ENCODE data around the gene SLC44A2.

DNA sequence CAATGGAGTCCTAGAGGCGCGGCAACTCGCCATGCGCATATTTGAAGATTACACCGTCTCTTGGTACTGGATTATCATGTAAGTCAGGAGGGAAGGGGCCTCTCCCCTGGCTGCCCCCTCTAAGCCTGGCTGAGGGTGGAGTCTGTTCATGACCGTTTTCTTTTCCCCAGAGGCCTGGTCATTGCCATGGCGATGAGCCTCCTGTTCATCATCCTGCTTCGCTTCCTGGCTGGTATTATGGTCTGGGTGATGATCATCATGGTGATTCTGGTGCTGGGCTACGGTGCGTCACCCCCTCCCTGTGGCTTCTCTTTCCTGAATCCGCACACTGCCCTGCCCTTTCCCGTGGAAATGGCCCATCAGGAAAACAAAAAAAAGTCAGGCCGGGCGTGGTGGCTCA lies 6.5 kb downstream of the SLC44A2 start:
- TF ChIP-seq, protein P1, sequence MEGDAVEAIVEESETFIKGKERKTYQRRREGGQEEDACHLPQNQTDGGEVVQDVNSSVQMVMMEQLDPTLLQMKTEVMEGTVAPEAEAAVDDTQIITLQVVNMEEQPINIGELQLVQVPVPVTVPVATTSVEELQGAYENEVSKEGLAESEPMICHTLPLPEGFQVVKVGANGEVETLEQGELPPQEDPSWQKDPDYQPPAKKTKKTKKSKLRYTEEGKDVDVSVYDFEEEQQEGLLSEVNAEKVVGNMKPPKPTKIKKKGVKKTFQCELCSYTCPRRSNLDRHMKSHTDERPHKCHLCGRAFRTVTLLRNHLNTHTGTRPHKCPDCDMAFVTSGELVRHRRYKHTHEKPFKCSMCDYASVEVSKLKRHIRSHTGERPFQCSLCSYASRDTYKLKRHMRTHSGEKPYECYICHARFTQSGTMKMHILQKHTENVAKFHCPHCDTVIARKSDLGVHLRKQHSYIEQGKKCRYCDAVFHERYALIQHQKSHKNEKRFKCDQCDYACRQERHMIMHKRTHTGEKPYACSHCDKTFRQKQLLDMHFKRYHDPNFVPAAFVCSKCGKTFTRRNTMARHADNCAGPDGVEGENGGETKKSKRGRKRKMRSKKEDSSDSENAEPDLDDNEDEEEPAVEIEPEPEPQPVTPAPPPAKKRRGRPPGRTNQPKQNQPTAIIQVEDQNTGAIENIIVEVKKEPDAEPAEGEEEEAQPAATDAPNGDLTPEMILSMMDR (conservative IDR thresholded peaks at IDR 0.05; ENCODE audit: low read depth in 2 of 2) = no peak
- TF ChIP-seq EZH2phosphoT487 (IDR thresholded peaks at IDR 0.05; ENCODE audit: unreplicated experiment) = no peak
- TF ChIP-seq, protein P2, sequence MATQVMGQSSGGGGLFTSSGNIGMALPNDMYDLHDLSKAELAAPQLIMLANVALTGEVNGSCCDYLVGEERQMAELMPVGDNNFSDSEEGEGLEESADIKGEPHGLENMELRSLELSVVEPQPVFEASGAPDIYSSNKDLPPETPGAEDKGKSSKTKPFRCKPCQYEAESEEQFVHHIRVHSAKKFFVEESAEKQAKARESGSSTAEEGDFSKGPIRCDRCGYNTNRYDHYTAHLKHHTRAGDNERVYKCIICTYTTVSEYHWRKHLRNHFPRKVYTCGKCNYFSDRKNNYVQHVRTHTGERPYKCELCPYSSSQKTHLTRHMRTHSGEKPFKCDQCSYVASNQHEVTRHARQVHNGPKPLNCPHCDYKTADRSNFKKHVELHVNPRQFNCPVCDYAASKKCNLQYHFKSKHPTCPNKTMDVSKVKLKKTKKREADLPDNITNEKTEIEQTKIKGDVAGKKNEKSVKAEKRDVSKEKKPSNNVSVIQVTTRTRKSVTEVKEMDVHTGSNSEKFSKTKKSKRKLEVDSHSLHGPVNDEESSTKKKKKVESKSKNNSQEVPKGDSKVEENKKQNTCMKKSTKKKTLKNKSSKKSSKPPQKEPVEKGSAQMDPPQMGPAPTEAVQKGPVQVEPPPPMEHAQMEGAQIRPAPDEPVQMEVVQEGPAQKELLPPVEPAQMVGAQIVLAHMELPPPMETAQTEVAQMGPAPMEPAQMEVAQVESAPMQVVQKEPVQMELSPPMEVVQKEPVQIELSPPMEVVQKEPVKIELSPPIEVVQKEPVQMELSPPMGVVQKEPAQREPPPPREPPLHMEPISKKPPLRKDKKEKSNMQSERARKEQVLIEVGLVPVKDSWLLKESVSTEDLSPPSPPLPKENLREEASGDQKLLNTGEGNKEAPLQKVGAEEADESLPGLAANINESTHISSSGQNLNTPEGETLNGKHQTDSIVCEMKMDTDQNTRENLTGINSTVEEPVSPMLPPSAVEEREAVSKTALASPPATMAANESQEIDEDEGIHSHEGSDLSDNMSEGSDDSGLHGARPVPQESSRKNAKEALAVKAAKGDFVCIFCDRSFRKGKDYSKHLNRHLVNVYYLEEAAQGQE (IDR thresholded peaks at IDR 0.05; ENCODE audit: unreplicated experiment) = no peak
- TF ChIP-seq ZNF331 (CRISPR knock-in tag; IDR thresholded peaks at IDR 0.05; ENCODE audit: low read depth) = no peak
- no peak for TF ChIP-seq EZH2 (IDR thresholded peaks at IDR 0.05; ENCODE audit: low read depth, unreplicated experiment)
- no peak for TF ChIP-seq POLR2AphosphoS5 (IDR thresholded peaks at IDR 0.05; ENCODE audit: low read depth)
- no peak for TF ChIP-seq CREB1 (CRISPR knock-in tag; IDR thresholded peaks at IDR 0.05; ENCODE audit: low read depth)
- no peak for TF ChIP-seq JUNB (IDR thresholded peaks at IDR 0.05; ENCODE audit: unreplicated experiment)
